Testis (tissue), 2 donors: ENCODE measurements around the gene CNTN4.

Experiments
- CTCF ChIP-seq, 3 experiments: fragments of 450-650 bp in 2 of 3; fragments of 200-600 bp in 1 of 3; sonication (generic) in 1 of 3; IDR thresholded peaks; one replicate each; pipeline ENCODE4 v1.5.1; 2016 to 2019; ENCODE audit warnings: antibody characterized with exemption in 3 of 3, mild to moderate bottlenecking in 2 of 3, moderate library complexity in 1 of 3
- POLR2A ChIP-seq: fragments of 450-650 bp; IDR thresholded peaks from one replicate; pipeline ENCODE4 v1.6.1; 2017; ENCODE audit warnings: antibody characterized with exemption, mild to moderate bottlenecking, moderate library complexity

DNA sequence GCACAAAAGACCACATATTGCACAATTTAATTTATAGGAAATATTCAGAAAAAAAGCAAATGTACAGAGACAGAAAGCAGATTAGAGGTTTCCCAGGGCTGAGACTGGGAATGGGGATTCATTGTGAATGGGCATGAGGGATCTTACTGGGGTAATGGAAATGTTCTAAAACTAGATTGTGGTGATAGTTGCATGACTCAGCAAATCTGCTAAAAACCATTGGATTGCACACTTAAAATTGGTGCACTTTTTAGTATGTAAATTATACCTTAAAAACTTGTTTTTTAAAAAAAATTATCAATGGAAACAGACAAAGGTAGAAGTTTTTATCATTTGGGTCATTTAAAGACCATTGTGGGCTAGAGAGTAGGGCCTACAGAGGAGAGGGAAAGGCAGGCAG lies 780.9 kb downstream of the CNTN4 start:
- TF ChIP-seq CTCF (IDR thresholded peaks at IDR 0.05), result no peak
- TF ChIP-seq POLR2A, result no peak
